Stimulated activated CD4-positive, alpha-beta T cell treated with anti-CD3 and anti-CD28 coated beads, Interleukin-4, amount 100 ng/mL, for 1 hour (primary cell): ENCODE measurements around the gene RPL18.

Experiments
- DNase-seq: peaks from one replicate; pipeline ENCODE4 v3.0.0-alpha.2; 2020

RPL18 gene

GRCh38 chr19:48575931-48576622 lies 42.9 kb downstream of the RPL18 start:
- no peak for DNase-seq

DNA sequence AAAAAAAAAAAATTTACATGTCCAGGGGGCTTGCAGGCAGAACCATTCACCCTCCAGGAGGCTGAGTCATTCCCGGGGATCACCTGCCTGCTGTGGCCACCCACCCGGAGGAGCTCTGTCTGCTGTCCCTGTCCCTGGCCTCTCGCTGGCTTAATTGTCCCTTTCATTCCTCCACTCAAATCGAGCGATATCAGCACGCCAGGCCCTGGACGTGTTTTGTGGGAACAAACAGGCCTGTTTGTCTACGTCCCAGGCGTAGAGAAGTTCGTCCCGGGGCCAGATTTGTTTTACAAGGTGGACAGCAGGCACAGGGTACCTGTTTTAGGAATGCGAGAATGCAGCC lies 45.8 kb downstream of the RPL18 start:
- no peak for DNase-seq

GRCh38 chr19:48571378-48572162 lies 47.4 kb downstream of the RPL18 start:
- no peak for DNase-seq

GRCh38 chr19:48569814-48570213 lies 49.2 kb downstream of the RPL18 start:
- no peak for DNase-seq

DNA sequence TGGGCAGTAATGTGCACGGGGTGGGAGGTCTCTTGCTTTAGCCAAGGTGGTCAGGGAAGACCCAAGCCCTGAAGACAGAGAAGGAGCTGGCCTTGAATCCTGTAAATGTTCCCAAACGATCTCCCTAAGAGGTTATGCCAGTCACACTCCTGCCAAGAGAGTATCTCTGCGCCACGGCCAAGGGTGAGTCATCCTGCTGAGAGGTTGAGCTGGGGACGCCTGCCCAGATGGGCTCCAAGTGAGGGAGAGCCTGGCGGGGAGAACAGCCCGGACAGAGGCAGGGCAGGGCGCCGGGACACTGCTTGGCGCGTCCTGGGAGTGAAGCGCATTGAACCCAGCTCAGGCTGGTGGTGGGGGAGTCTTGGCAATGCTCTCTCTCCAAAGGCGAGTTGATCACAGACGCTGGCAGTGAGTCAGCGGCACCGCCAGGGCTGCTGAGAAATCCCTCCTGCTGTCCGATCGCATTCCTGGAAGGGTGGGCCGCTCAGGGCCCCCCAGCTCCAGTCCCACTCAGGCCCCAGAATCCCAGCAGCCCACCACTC lies 50.6 kb downstream of the RPL18 start:
- no peak for DNase-seq
